ENCODE measurements around the gene GDF11. TPM values are rescaled to one million over a fixed set of nuclear protein-coding genes. Genes with fewer than 3 reads are reported as not detected.

The GDF11 gene
- polyA plus RNA-seq, 1 experiment = 4.2 TPM

DNA sequence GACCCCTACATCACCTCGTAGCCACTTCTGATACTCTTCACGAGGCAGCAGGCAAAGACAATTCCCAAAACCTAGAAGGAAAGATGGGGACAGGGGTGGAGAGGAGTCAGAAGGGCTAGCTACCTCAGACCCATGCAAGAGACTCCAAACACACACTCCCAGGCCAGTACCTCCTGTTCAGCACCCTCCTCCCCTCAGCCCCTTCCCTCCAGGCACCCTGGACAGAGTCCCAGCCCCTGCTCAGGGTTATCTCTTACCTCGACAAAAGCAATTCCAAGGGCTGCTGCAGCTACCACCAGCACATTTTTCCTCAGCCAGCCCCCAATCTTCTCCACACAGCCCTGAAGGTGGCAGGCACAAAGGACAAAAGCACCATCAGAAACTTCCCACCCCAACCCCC lies 17.4 kb upstream of the GDF11 start:
- no peaks in the 10 kb centered on the region; the same call in 1 of the 2 replicates for H3K9me3 ChIP-seq (ENCODE audit: control insufficient read depth, insufficient read depth, low read length)
- H3K27ac ChIP-seq (ENCODE audit: low read depth, low read length) = peak overlapping the region; percentile 31
- CTCF ChIA-PET = interaction anchor here (0.8 to 2.1 kb wide), 5 partner anchors 10 to 79 kb away, joined by 3 to 17 read pairs (median 3); partner anchors contain the start of gene BLOC1S1
- DNase-seq (ENCODE audit: low read depth, low spot score) = no peak
- TF ChIP-seq, protein P1, sequence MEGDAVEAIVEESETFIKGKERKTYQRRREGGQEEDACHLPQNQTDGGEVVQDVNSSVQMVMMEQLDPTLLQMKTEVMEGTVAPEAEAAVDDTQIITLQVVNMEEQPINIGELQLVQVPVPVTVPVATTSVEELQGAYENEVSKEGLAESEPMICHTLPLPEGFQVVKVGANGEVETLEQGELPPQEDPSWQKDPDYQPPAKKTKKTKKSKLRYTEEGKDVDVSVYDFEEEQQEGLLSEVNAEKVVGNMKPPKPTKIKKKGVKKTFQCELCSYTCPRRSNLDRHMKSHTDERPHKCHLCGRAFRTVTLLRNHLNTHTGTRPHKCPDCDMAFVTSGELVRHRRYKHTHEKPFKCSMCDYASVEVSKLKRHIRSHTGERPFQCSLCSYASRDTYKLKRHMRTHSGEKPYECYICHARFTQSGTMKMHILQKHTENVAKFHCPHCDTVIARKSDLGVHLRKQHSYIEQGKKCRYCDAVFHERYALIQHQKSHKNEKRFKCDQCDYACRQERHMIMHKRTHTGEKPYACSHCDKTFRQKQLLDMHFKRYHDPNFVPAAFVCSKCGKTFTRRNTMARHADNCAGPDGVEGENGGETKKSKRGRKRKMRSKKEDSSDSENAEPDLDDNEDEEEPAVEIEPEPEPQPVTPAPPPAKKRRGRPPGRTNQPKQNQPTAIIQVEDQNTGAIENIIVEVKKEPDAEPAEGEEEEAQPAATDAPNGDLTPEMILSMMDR (IDR thresholded peaks at IDR 0.05; ENCODE audit: low read depth, low read length) = no peak
- POLR2A ChIA-PET = no interaction called here
- peak overlapping the region; percentile 99 for H3K4me3 ChIP-seq (ENCODE audit: low read depth, low read length)
- no peaks in the 10 kb centered on the region for H3K27me3 ChIP-seq (ENCODE audit: control insufficient read depth, insufficient read depth, low read length)

DNA sequence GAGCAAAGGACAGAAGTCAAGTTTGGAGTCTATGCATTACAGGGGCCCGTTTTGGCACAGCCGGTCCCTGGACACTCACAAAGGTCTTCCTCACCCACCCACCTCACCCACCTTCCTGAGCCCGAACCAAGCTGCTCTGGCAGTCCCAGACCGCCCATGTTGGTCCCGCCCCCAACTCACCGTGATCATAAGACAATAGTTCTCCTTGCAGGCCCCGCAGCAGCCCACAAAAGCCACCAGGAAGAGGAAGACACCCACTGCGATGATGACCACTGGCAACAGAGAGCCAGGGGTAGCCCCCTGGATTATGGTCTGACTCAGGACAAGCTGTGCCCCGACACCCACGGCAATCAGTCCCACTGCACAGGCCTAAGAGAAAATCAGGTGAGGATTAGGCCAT lies 16.0 kb upstream of the GDF11 start:
- Histone ChIP-seq H3K4me3 (ENCODE audit: low read depth, low read length) (peak overlapping the region; percentile 99), H3K27ac (ENCODE audit: low read depth, low read length) (no peak overlapping the region), H3K27me3 (ENCODE audit: control insufficient read depth, insufficient read depth, low read length) (no peaks in the 10 kb centered on the region), H3K9me3 (ENCODE audit: control insufficient read depth, insufficient read depth, low read length) (no peaks in the 10 kb centered on the region; the same call in 1 of the 2 replicates)
- POLR2A ChIA-PET = no interaction called here
- CTCF ChIA-PET = interaction anchor here (0.6 kb wide), 1 partner anchor 70 kb away, joined by 3 read pairs; no protein-coding TSS in a partner anchor
- TF ChIP-seq, protein P1 (IDR thresholded peaks at IDR 0.05; ENCODE audit: low read depth, low read length) = no peak
- no peak for DNase-seq (ENCODE audit: low read depth, low spot score)

DNA sequence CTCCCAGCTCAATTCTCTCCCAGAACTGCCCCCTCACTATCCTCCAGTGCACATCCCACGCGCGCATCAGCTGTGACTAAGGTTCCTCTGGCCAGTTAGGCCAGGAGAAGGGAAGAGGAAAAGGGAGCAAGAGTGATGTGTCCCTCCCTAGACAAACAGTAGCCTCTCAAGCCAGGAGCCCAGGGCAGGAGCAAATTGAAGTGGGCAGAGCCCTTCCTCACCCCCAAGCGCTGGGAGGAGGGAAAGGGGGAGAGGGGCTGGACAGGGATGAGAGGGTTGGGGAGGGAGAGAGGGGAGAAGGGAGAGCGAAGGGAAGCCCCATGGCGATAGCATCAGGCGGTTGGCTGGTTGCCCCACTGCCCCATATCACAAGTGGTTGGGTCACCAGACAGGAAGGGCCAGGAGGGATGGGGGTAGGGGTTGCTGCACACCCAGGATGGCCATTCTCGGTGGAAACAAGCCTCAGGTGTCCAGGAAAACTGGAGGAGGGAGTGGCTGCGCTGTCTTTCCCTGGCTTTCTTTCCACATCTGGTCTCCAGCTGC lies 15.2 kb upstream of the GDF11 start:
- ChIA-PET POLR2A (no interaction called here), CTCF (interaction anchor here (0.6 kb wide), 1 partner anchor 69 kb away, joined by 3 read pairs; no protein-coding TSS in a partner anchor)
- TF ChIP-seq, protein P1 (IDR thresholded peaks at IDR 0.05; ENCODE audit: low read depth, low read length) = no peak
- H3K4me3 ChIP-seq (ENCODE audit: low read depth, low read length) = peak overlapping the region; percentile 99
- H3K27ac ChIP-seq (ENCODE audit: low read depth, low read length) = peak overlapping the region; percentile 92
- H3K27me3 ChIP-seq (ENCODE audit: control insufficient read depth, insufficient read depth, low read length) = no peaks in the 10 kb centered on the region
- no peaks in the 10 kb centered on the region; the same call in 1 of the 2 replicates for H3K9me3 ChIP-seq (ENCODE audit: control insufficient read depth, insufficient read depth, low read length)
- DNase-seq (ENCODE audit: low read depth, low spot score) = no peak

DNA sequence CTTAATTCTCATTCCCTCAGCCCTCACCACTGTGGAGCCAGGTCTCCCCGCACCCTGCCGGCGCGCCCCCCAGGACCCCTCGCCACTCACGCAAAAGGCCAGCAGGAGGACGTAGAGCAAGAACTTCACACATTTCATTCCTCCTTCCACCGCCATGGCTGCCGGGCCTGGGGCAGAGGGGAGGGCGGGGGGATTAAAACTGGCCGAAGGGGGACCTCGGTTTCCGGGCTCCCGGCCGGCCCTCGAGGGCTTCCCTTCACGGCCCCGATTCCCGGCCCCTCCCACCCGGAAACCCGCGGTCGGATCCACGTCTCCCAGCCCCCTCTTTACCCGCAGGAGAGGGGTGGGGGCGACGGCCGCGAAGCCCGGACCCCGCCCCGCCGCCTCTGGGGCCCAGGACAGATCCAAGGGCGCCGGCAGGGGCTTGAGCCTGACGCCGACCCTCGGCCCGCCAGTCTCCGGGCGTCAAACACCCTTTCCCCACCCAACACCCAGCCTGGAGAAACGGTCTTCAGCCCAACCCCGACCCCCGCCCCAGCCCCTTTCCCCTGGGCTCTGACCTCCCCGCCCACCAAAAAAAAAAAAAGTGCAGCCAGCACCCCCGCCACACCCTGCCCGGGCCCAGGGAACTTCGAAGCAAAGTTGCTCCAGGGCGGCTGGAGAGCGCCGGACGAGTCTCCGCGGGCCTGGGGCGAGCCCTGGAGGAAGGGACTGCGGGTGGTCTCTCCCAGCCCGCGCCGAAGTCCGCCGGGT lies 14.6 kb upstream of the GDF11 start:
- Histone ChIP-seq H3K4me3 (ENCODE audit: low read depth, low read length) (peak overlapping the region; percentile 99), H3K27me3 (ENCODE audit: control insufficient read depth, insufficient read depth, low read length) (no peaks in the 10 kb centered on the region), H3K9me3 (ENCODE audit: control insufficient read depth, insufficient read depth, low read length) (no peaks in the 10 kb centered on the region; the same call in 1 of the 2 replicates), H3K27ac (ENCODE audit: low read depth, low read length) (peak overlapping the region; percentile 92)
- ChIA-PET CTCF (interaction anchor here (1.7 to 2.3 kb wide), 2 partner anchors 8 to 10 kb away, joined by 5 to 34 read pairs; partner anchors contain the start of gene RDH5), POLR2A (interaction anchor here (1.3 to 1.8 kb wide), 4 partner anchors 10 to 246 kb away, joined by 4 to 20 read pairs (median 12); partner anchors contain the start of genes BLOC1S1 and RAB5B)
- TF ChIP-seq, protein P1 (IDR thresholded peaks at IDR 0.05; ENCODE audit: low read depth, low read length) = no peak
- no peak for DNase-seq (ENCODE audit: low read depth, low spot score)

All from AG04450 (cell line).